ENCODE data around the gene CEP126. TPM values are rescaled to one million over a fixed set of nuclear protein-coding genes. Genes with fewer than 3 reads are reported as not detected.

The CEP126 gene
- total RNA-seq, 2 experiments from 2014 or later = 1.3 to 2.0 TPM

DNA sequence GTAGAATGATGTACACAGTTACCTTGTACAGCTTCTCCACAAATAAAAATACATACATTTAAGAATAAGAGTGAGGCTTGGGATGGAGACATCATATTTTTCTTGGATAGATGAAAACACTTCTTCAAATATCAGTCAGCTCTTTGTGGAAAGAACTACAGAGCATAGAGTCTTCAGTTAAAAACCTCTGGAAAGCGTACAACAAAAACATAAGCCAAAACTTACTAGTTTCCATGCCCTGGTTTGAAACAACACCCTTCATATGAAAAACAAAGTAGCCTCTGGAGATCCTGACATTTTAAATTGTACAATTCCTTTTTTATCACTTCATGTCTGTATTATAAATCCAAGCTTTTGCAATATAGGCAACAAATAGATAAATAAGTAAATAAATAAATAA lies 7.0 kb upstream of the CEP126 start:
- H3K27me3 Mint-ChIP-seq = peaks cover 16% of the 10 kb centered on the region
- H3K9me3 Mint-ChIP-seq (ENCODE audit: low read depth) = no peaks in the 10 kb centered on the region
- ChIA-PET POLR2A (interaction anchor here (0.6 kb wide), 1 partner anchor 1025 kb away, joined by 5 read pairs; no protein-coding TSS in a partner anchor), CTCF (interaction anchor here (1.0 to 1.2 kb wide), 2 partner anchors 15 to 20 kb away, joined by 3 to 4 read pairs; no protein-coding TSS in a partner anchor)
- ATAC-seq (no peak), DNase-seq (no peak)
- no peaks in the 10 kb centered on the region for H3K36me3 Mint-ChIP-seq (ENCODE audit: low read depth)
- H3K4me1 Mint-ChIP-seq = no peaks in the 10 kb centered on the region
- no peak overlapping the region for H3K27ac Mint-ChIP-seq
- intact Hi-C loops (cut with DNase I, micrococcal nuclease) = no loop called here
- no peak overlapping the region for H3K4me3 Mint-ChIP-seq

- H3K27me3 Mint-ChIP-seq = peaks cover 10% of the 10 kb centered on the region
- intact Hi-C loops (cut with DNase I, micrococcal nuclease) = no loop called here
- H3K36me3 Mint-ChIP-seq (ENCODE audit: low read depth) = no peaks in the 10 kb centered on the region
- CTCF ChIA-PET = interaction anchor here (1.4 kb wide), 1 partner anchor 10 kb away, joined by 3 read pairs; no protein-coding TSS in a partner anchor
- no peak overlapping the region for H3K4me3 Mint-ChIP-seq
- H3K4me1 Mint-ChIP-seq = no peaks in the 10 kb centered on the region
- POLR2A ChIA-PET = no interaction called here
- no peaks in the 10 kb centered on the region for H3K9me3 Mint-ChIP-seq (ENCODE audit: low read depth)
- ATAC-seq = no peak
- DNase-seq = no peak
- no peak overlapping the region for H3K27ac Mint-ChIP-seq
Observed at GRCh38 chr11:101909087-101909486, 5.7 kb upstream of the CEP126 start.

DNA sequence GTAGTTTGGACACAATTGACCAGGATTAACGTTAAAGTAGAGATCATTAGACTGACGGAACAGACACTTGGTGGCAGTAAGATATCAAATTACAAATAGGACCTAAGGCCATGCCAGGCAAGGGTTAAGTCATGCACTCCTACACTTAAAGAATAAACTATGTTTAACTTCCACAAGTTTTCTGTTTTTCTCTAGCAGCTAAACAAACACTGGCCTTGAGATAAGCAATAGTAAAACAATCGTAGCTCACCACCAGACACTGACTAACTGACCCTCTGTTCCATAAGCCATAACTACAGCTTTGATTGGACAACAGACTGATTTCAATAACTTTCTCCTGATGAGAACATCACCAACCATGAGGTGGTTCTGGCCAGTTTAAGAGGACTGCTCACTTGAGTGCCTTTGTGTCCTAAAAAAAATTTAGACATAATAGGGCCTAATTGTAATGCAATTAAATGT lies 2.0 kb upstream of the CEP126 start:
- Mint-ChIP-seq H3K27me3 (peaks cover 4% of the 10 kb centered on the region), H3K9me3 (ENCODE audit: low read depth) (no peaks in the 10 kb centered on the region), H3K36me3 (ENCODE audit: low read depth) (no peaks in the 10 kb centered on the region), H3K4me1 (peaks cover 16% of the 10 kb centered on the region), H3K27ac (no peak overlapping the region), H3K4me3 (no peak overlapping the region)
- CTCF ChIA-PET = interaction anchor here (0.7 kb wide), 1 partner anchor 8 kb away, joined by 4 read pairs; no protein-coding TSS in a partner anchor
- POLR2A ChIA-PET = no interaction called here
- ATAC-seq = no peak
- intact Hi-C loops (cut with DNase I, micrococcal nuclease) = loop anchor here in 1 of 2 experiments (10.0 kb wide), 1 partner anchor 92 kb away; no protein-coding TSS in a partner anchor
- no peak for DNase-seq

GRCh38 chr11:101913656-101914055 lies 1.2 kb upstream of the CEP126 start:
- Mint-ChIP-seq H3K4me3 (no peak overlapping the region), H3K27ac (no peak overlapping the region), H3K4me1 (peaks cover 16% of the 10 kb centered on the region), H3K36me3 (ENCODE audit: low read depth) (no peaks in the 10 kb centered on the region), H3K27me3 (peaks cover 4% of the 10 kb centered on the region), H3K9me3 (ENCODE audit: low read depth) (no peaks in the 10 kb centered on the region)
- DNase-seq (no peak), ATAC-seq (no peak)
- ChIA-PET POLR2A (no interaction called here), CTCF (interaction anchor here (0.7 kb wide), 1 partner anchor 9 kb away, joined by 4 read pairs; no protein-coding TSS in a partner anchor)
- intact Hi-C loops (cut with DNase I, micrococcal nuclease) = loop anchor here (2.0 to 10.0 kb wide), 3 partner anchors 91 to 433 kb away; partner anchors contain the start of genes BIRC2 (in 1 of the 2) and YAP1 (in 1 of the 2)

- ATAC-seq (no peak), DNase-seq (no peak)
- Mint-ChIP-seq H3K27ac (peak overlapping the region; percentile 86), H3K4me1 (peaks cover 16% of the 10 kb centered on the region), H3K9me3 (ENCODE audit: low read depth) (no peaks in the 10 kb centered on the region), H3K4me3 (peak overlapping the region; percentile 86), H3K36me3 (ENCODE audit: low read depth) (no peaks in the 10 kb centered on the region), H3K27me3 (peaks cover 2% of the 10 kb centered on the region)
- intact Hi-C loops (cut with DNase I, micrococcal nuclease) = loop anchor here (2.0 to 10.0 kb wide), 3 partner anchors 90 to 432 kb away; partner anchors contain the start of genes BIRC2 (in 1 of the 2) and YAP1 (in 1 of the 2)
- ChIA-PET POLR2A (no interaction called here), CTCF (interaction anchor here (0.6 to 1.2 kb wide), 6 partner anchors 7 to 830 kb away, joined by 3 to 5 read pairs (median 4); no protein-coding TSS in a partner anchor)
Observed at GRCh38 chr11:101914341-101914737, 471 bp upstream of the CEP126 start.

GRCh38 chr11:101915791-101916291 lies 1.0 kb downstream of the CEP126 start:
- Mint-ChIP-seq H3K4me3 (peak overlapping the region; percentile 86), H3K4me1 (peaks cover 16% of the 10 kb centered on the region), H3K27ac (no peak overlapping the region), H3K36me3 (ENCODE audit: low read depth) (no peaks in the 10 kb centered on the region), H3K27me3 (no peaks in the 10 kb centered on the region), H3K9me3 (ENCODE audit: low read depth) (no peaks in the 10 kb centered on the region)
- no peak for DNase-seq
- intact Hi-C loops (cut with DNase I, micrococcal nuclease) = loop anchor here (2.0 to 10.0 kb wide), 4 partner anchors 89 to 431 kb away; partner anchors contain the start of genes BIRC2 (in 1 of the 2) and YAP1 (in 1 of the 2)
- ChIA-PET POLR2A (no interaction called here), CTCF (interaction anchor here (1.0 kb wide), 1 partner anchor 92 kb away, joined by 3 read pairs; no protein-coding TSS in a partner anchor)
- no peak for ATAC-seq

GRCh38 chr11:101916422-101916821 lies 1.6 kb downstream of the CEP126 start, which contains the start of gene ANGPTL5:
TSS of gene ANGPTL5 (minus strand) at chr11:101916522. CDS start at chr11:101907909, 8,613 bp downstream.
- ChIA-PET POLR2A (no interaction called here), CTCF (interaction anchor here (1.0 kb wide), 2 partner anchors 12 to 91 kb away, joined by 3 to 4 read pairs; no protein-coding TSS in a partner anchor)
- H3K9me3 Mint-ChIP-seq (ENCODE audit: low read depth) = no peaks in the 10 kb centered on the region
- DNase-seq (no peak), ATAC-seq (no peak)
- no peaks in the 10 kb centered on the region for H3K36me3 Mint-ChIP-seq (ENCODE audit: low read depth)
- H3K4me1 Mint-ChIP-seq = peaks cover 16% of the 10 kb centered on the region
- H3K27ac Mint-ChIP-seq = peak within 1 kb of the TSS; percentile 86
- H3K4me3 Mint-ChIP-seq = peak within 1 kb of the TSS; percentile 86
- intact Hi-C loops (cut with DNase I, micrococcal nuclease) = loop anchor here (5.0 to 10.0 kb wide), 2 partner anchors 88 to 91 kb away; no protein-coding TSS in a partner anchor
- H3K27me3 Mint-ChIP-seq = no peaks in the 10 kb centered on the region

DNA sequence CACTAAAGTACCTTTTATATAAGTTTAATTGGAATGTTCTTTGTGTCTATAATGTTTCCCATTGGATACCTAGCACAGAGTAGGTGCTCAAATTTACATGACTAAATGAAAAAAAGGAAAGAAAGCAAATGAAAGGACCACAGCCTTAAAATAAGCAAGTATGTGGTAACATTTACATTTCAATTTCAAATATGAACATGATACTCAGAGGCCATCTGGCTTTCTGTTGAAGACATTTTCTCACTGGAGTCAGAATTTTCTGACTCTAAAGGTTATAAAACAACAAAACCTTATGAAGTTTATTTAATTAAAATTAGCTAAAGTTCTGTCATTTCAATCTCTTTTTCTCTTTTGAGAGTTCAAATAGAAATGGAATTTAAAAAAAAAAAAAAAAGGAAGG lies 2.4 kb downstream of the CEP126 start:
- no peaks in the 10 kb centered on the region for H3K27me3 Mint-ChIP-seq
- no peak overlapping the region for H3K4me3 Mint-ChIP-seq
- no peaks in the 10 kb centered on the region for H3K36me3 Mint-ChIP-seq (ENCODE audit: low read depth)
- DNase-seq = no peak
- no peaks in the 10 kb centered on the region for H3K9me3 Mint-ChIP-seq (ENCODE audit: low read depth)
- CTCF ChIA-PET = interaction anchor here (0.6 to 1.0 kb wide), 2 partner anchors 13 to 30 kb away, joined by 3 to 4 read pairs; no protein-coding TSS in a partner anchor
- POLR2A ChIA-PET = no interaction called here
- H3K27ac Mint-ChIP-seq = no peak overlapping the region
- intact Hi-C loops (cut with DNase I, micrococcal nuclease) = loop anchor here (5.0 to 10.0 kb wide), 2 partner anchors 88 to 90 kb away; no protein-coding TSS in a partner anchor
- peaks cover 16% of the 10 kb centered on the region for H3K4me1 Mint-ChIP-seq
- ATAC-seq = no peak

- H3K27ac Mint-ChIP-seq = no peak overlapping the region
- ChIA-PET POLR2A (no interaction called here), CTCF (interaction anchor here (0.7 kb wide), 1 partner anchor 8 kb away, joined by 3 read pairs; no protein-coding TSS in a partner anchor)
- peaks cover 3% of the 10 kb centered on the region for H3K4me1 Mint-ChIP-seq
- DNase-seq = no peak
- H3K9me3 Mint-ChIP-seq (ENCODE audit: low read depth) = no peaks in the 10 kb centered on the region
- no peak for ATAC-seq
- intact Hi-C loops (cut with DNase I, micrococcal nuclease) = no loop called here
- H3K36me3 Mint-ChIP-seq (ENCODE audit: low read depth) = no peaks in the 10 kb centered on the region
- H3K27me3 Mint-ChIP-seq = no peaks in the 10 kb centered on the region
- no peak overlapping the region for H3K4me3 Mint-ChIP-seq
Observed at GRCh38 chr11:101920992-101921391, 6.2 kb downstream of the CEP126 start.

DNA sequence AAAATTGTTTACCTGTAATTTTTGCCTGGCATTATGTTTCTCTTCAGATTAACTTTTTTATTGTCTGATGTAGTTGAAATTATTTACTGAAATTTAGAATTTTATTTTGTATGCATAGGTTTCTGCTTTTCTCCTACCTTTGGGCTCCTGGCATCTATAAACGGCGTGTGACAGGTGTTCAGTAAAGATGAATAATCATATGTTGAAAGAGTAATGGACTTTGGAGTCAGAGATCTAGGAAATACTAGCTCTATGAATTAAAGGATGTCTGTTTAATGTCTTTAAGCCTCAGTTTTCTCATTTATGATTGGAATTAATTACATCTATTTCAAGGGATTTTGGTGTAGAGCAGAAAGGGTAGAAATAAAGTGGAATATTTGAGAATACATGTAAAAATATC lies 8.7 kb downstream of the CEP126 start:
- Mint-ChIP-seq H3K4me1 (no peaks in the 10 kb centered on the region), H3K36me3 (ENCODE audit: low read depth) (no peaks in the 10 kb centered on the region)

GRCh38 chr11:101929294-101929915 lies 14.6 kb downstream of the CEP126 start:
- no peaks in the 10 kb centered on the region for H3K27me3 Mint-ChIP-seq
- ChIA-PET CTCF (interaction anchor here (0.6 to 0.7 kb wide), 2 partner anchors 9 to 14 kb away, joined by 3 read pairs; no protein-coding TSS in a partner anchor), POLR2A (no interaction called here)
- H3K36me3 Mint-ChIP-seq (ENCODE audit: low read depth) = no peaks in the 10 kb centered on the region
- no peaks in the 10 kb centered on the region for H3K9me3 Mint-ChIP-seq (ENCODE audit: low read depth)
- no peaks in the 10 kb centered on the region for H3K4me1 Mint-ChIP-seq
- intact Hi-C loops (cut with DNase I, micrococcal nuclease) = no loop called here
- ATAC-seq = no peak
- H3K4me3 Mint-ChIP-seq = no peak overlapping the region
- no peak for DNase-seq
- H3K27ac Mint-ChIP-seq = no peak overlapping the region

More for the DNA sequence above, 8.7 kb downstream of the CEP126 start:
- POLR2A ChIA-PET = no interaction called here
- intact Hi-C loops (cut with DNase I, micrococcal nuclease) = no loop called here
- Mint-ChIP-seq H3K9me3 (ENCODE audit: low read depth) (no peaks in the 10 kb centered on the region), H3K4me3 (no peak overlapping the region), H3K27me3 (no peaks in the 10 kb centered on the region), H3K27ac (no peak overlapping the region)
- ATAC-seq (no peak), DNase-seq (no peak)
- CTCF ChIA-PET = interaction anchor here (1.2 kb wide), 1 partner anchor 18 kb away, joined by 3 read pairs; no protein-coding TSS in a partner anchor

Data from activated CD4-positive, alpha-beta T cell treated with anti-CD3 and anti-CD28 coated beads for 36 hours (primary cell).